GM12801 (cell line): Measurements from ENCODE around the gene TMEM140.

Source experiments
- CTCF ChIP-seq: IDR thresholded peaks from one replicate; pipeline ENCODE4 v1.5.1; 2011; ENCODE audit warnings: control low read depth; ENCODE audit not compliant: insufficient read length; ENCODE audit errors: extremely low read depth

Gene TMEM140

GRCh38 chr7:135114622-135115021 is 33.2 kb upstream of the TMEM140 start:
- TF ChIP-seq CTCF = no peak

GRCh38 chr7:135117096-135117495 is 30.8 kb upstream of the TMEM140 start:
- no peak for TF ChIP-seq CTCF

GRCh38 chr7:135121868-135122267 is 26.0 kb upstream of the TMEM140 start:
- no peak for TF ChIP-seq CTCF

- TF ChIP-seq CTCF = no peak
Measured at GRCh38 chr7:135128931-135129330, 18.9 kb upstream of the TMEM140 start.

GRCh38 chr7:135129579-135129978 is 18.3 kb upstream of the TMEM140 start:
- no peak for TF ChIP-seq CTCF

- TF ChIP-seq CTCF = no peak
Measured at GRCh38 chr7:135143885-135144668, 3.8 kb upstream of the TMEM140 start.

GRCh38 chr7:135147341-135147898 is 452 bp upstream of the TMEM140 start:
- no peak for TF ChIP-seq CTCF
